Measurements from ENCODE around the gene CHAC2. TPM values are rescaled to one million over a fixed set of nuclear protein-coding genes. Genes with fewer than 3 reads are reported as not detected.

CHAC2 gene
- total and polyA plus RNA-seq, 7 donors = 0.68 to 8.1 (median 2.9) TPM

GRCh38 chr2:53729143-53729762 lies 38.4 kb upstream of the CHAC2 start:
- H3K9me3 ChIP-seq = no peaks in the 10 kb centered on the region
- H3K4me3 ChIP-seq = no peak overlapping the region
- TF ChIP-seq, protein P1, sequence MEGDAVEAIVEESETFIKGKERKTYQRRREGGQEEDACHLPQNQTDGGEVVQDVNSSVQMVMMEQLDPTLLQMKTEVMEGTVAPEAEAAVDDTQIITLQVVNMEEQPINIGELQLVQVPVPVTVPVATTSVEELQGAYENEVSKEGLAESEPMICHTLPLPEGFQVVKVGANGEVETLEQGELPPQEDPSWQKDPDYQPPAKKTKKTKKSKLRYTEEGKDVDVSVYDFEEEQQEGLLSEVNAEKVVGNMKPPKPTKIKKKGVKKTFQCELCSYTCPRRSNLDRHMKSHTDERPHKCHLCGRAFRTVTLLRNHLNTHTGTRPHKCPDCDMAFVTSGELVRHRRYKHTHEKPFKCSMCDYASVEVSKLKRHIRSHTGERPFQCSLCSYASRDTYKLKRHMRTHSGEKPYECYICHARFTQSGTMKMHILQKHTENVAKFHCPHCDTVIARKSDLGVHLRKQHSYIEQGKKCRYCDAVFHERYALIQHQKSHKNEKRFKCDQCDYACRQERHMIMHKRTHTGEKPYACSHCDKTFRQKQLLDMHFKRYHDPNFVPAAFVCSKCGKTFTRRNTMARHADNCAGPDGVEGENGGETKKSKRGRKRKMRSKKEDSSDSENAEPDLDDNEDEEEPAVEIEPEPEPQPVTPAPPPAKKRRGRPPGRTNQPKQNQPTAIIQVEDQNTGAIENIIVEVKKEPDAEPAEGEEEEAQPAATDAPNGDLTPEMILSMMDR (IDR thresholded peaks at IDR 0.05) = no peak
- TF ChIP-seq POLR2A (IDR thresholded peaks at IDR 0.05) = no peak
- TF ChIP-seq EP300 (IDR thresholded peaks at IDR 0.05) = no peak
- no peak for TF ChIP-seq POLR2AphosphoS5 (IDR thresholded peaks at IDR 0.05)
- 92 to 95% methylated on average over 1 of the region's 1 CpG for WGBS, 2 donors
- intact Hi-C loops (cut with DNase I) = no loop called here
- no peak for DNase-seq
- no peaks in the 10 kb centered on the region for H3K27me3 ChIP-seq
- no peak overlapping the region for H3K27ac ChIP-seq
- H3K36me3 ChIP-seq = peaks cover 0 to 6% (median 0%) of the 10 kb centered on the region in 4 donors
- H3K4me1 ChIP-seq = no peaks in the 10 kb centered on the region

DNA sequence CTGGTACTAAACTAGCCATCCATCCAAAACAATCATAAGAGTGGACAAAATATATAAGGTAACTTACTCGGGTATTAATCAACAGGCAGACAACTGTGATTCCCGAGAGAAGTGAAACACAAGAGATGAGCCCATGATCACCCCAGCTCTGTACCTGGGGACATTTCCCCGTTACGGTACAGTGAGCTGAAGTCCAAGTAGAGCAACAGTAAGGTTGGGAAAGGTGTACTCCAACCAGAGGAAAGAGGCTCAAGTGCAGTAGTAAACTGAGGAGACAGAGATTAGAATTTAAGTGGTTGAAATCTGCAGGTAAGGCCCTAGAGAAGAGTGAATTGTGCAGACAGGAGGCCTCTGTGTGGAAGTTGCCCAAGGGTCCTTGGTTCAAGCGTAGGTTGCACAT lies 30.5 kb upstream of the CHAC2 start:
- 95 to 97% methylated on average over 5 of the region's 5 CpGs for WGBS, 2 donors
- no peaks in the 10 kb centered on the region for H3K9me3 ChIP-seq
- H3K4me3 ChIP-seq = no peak overlapping the region
- DNase-seq = no peak
- no peaks in the 10 kb centered on the region for H3K4me1 ChIP-seq
- intact Hi-C loops (cut with DNase I) = loop anchor here (10.0 kb wide), 1 partner anchor 312 kb away; no protein-coding TSS in a partner anchor
- no peaks in the 10 kb centered on the region for H3K27me3 ChIP-seq
- peaks cover 0 to 3% (median 0%) of the 10 kb centered on the region in 4 donors for H3K36me3 ChIP-seq
- H3K27ac ChIP-seq = no peak overlapping the region
- no peak for TF ChIP-seq EP300 (IDR thresholded peaks at IDR 0.05)
- TF ChIP-seq POLR2A (IDR thresholded peaks at IDR 0.05) = no peak

DNA sequence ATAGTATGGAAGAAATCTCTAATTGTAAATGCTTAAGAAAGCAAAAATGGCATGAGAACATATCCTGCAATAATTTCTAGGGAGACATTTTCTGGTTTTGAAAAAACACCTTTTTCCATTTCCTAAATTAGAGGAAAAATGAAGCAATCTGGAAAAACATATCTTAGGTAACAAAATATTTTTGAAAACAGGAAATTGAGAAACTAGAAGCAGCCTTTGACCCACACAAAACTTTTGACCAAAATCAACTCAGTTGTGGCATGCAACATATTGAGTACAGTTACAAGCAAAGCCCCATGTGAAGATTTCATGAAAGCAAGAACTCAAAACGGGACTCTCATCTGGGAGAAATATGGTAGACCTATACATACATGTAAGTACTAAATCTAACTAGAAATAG lies 28.6 kb upstream of the CHAC2 start:
- H3K4me3 ChIP-seq = no peak overlapping the region
- 84 to 91% methylated on average over 1 of the region's 1 CpG for WGBS, 2 donors
- peaks cover 0 to 3% (median 0%) of the 10 kb centered on the region in 4 donors for H3K36me3 ChIP-seq
- H3K9me3 ChIP-seq = no peaks in the 10 kb centered on the region
- no peaks in the 10 kb centered on the region for H3K27me3 ChIP-seq
- no peaks in the 10 kb centered on the region for H3K4me1 ChIP-seq
- intact Hi-C loops (cut with DNase I) = loop anchor here (10.0 kb wide), 1 partner anchor 314 kb away; no protein-coding TSS in a partner anchor
- H3K27ac ChIP-seq = no peak overlapping the region
- DNase-seq = no peak
- TF ChIP-seq EP300 (IDR thresholded peaks at IDR 0.05) = no peak
- no peak for TF ChIP-seq POLR2A (IDR thresholded peaks at IDR 0.05)
- TF ChIP-seq POLR2AphosphoS5 (IDR thresholded peaks at IDR 0.05) = no peak
- TF ChIP-seq, protein P1 (IDR thresholded peaks at IDR 0.05) = no peak

DNA sequence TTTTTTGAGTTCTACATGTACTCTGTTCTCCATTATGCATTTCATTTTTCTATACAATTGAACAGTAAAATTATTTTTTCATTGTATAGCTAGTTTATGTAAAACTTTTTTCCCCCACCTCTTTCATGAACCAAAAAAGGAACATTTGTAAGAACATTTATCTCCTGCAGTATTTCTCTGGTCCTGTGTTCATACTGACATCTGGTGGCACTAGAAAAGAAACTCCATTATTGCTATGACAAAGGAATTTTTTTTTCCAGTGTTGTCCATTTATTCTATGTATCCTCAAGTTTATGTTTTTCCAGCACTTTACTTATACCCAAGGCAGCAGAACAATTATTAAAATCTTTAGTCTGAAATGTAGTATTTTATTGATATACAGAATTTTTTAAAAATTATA lies 27.4 kb upstream of the CHAC2 start:
- Histone ChIP-seq H3K4me1 (no peaks in the 10 kb centered on the region), H3K4me3 (no peak overlapping the region), H3K27me3 (no peaks in the 10 kb centered on the region), H3K9me3 (no peaks in the 10 kb centered on the region), H3K36me3 (peaks cover 0 to 3% (median 0%) of the 10 kb centered on the region in 4 donors), H3K27ac (no peak overlapping the region)
- intact Hi-C loops (cut with DNase I) = no loop called here
- no peak for DNase-seq
- TF ChIP-seq, protein P1 (IDR thresholded peaks at IDR 0.05) = peak in 1 of 4 experiments; percentile 26
- TF ChIP-seq POLR2AphosphoS5 (IDR thresholded peaks at IDR 0.05) = no peak
- no peak for TF ChIP-seq EP300 (IDR thresholded peaks at IDR 0.05)

DNA sequence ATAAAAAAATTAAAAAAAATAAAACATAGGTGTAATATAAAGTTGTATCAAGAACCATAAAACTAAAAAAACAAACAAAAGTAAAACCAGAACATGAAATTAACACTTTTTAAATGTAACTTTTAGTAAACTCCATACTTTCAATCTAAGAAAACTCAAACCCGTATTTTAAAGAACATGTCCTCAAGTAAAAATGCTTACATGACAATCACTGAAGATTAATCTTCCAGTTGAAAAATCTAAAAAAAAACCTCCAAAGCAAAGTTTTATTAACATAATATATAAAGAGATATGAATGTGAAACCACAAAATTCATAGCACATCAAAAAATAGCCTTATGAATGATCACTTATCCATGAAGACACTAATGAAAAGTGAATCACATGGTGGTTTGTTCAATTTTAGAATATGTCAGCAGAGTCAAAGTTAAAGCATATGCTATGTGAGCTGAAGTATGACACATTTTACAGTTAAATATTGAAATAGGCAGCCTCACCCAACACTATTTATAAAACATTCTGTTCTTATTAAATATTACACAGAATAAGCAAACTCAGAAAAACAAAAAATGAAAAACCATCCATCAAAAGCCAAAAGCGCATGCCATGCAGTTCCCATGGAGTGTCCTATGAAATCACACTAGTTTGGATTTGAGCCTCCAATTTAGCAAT lies 23.1 kb upstream of the CHAC2 start:
- intact Hi-C loops (cut with DNase I) = no loop called here
- 91 to 95% methylated on average over 2 of the region's 2 CpGs for WGBS, 2 donors
- Histone ChIP-seq H3K36me3 (peaks cover 0 to 23% (median 6%) of the 10 kb centered on the region in 4 donors), H3K9me3 (no peaks in the 10 kb centered on the region), H3K27ac (no peak overlapping the region), H3K27me3 (no peaks in the 10 kb centered on the region), H3K4me3 (no peak overlapping the region), H3K4me1 (no peaks in the 10 kb centered on the region)
- DNase-seq = no peak
- no peak for TF ChIP-seq EP300 (IDR thresholded peaks at IDR 0.05)
- TF ChIP-seq POLR2A (IDR thresholded peaks at IDR 0.05) = no peak
- TF ChIP-seq, protein P1 (IDR thresholded peaks at IDR 0.05) = no peak
- TF ChIP-seq POLR2AphosphoS5 (IDR thresholded peaks at IDR 0.05) = no peak
